Activated B cell treated with CpG ODN at 0.5 μM for 24 hours (primary cell): ENCODE measurements around the gene OR4D6. TPM values are rescaled to one million over a fixed set of nuclear protein-coding genes. Genes with fewer than 3 reads are reported as not detected.

ENCODE experiments used
- ATAC-seq: fragments of 200-7000 bp; cut with Tn5 transposase; one replicate; pipeline ENCODE4 v1.10.0; 2021; ENCODE audit warnings: low read depth, mild to moderate bottlenecking, moderate library complexity
- CTCF ChIA-PET: fragments of 350-600 bp; sonication (Branson Sonifier 250); formaldehyde crosslinking; loops from one replicate; lab custom pipeline; 2021; ENCODE audit warnings: antibody characterized with exemption; lab: Charles Lee
- POLR2A ChIA-PET: fragments of 350-600 bp; sonication (Branson Sonifier 250); formaldehyde crosslinking; loops from one replicate; lab custom pipeline; 2021; ENCODE audit warnings: antibody characterized with exemption; lab: Charles Lee
- DNase-seq: peaks from one replicate; pipeline ENCODE4 v3.0.0; 2022
- H3K27ac Mint-ChIP-seq: one replicate; pipeline ENCODE4 v1.8.0; 2020; ENCODE audit warnings: mixed read lengths
- H3K27me3 Mint-ChIP-seq: one replicate; pipeline ENCODE4 v1.8.0; 2021; ENCODE audit warnings: mixed read lengths
- H3K36me3 Mint-ChIP-seq: one replicate; pipeline ENCODE4 v1.8.0; 2021; ENCODE audit warnings: low read depth, mixed read lengths
- H3K4me1 Mint-ChIP-seq: one replicate; pipeline ENCODE4 v1.8.0; 2021; ENCODE audit warnings: mixed read lengths
- H3K4me3 Mint-ChIP-seq: one replicate; pipeline ENCODE4 v1.8.0; 2020; ENCODE audit warnings: mild to moderate bottlenecking, mixed read lengths
- H3K9me3 Mint-ChIP-seq: one replicate; pipeline ENCODE4 v1.8.0; 2020; ENCODE audit warnings: mixed read lengths
- CTCF ChIP-seq: fragments of 200-600 bp; IDR thresholded peaks from one replicate; pipeline ENCODE4 v1.8.0; 2022; ENCODE audit warnings: antibody characterized with exemption, mild to moderate bottlenecking
- intact Hi-C: fragments of 100-400 bp; cut with micrococcal nuclease; formaldehyde crosslinking; loops from one replicate; pipeline ENCODE4 v1.15.1; 2024
- total RNA-seq: library from RNA; stranded (reverse); gene quantifications from 2 replicates; pipeline ENCODE4 v1.2.3, GENCODE V29; 2022

The OR4D6 gene
- total RNA-seq, 1 donor from 2014 or later: not detected

- DNase-seq (no peak), ATAC-seq (no peak)
- H3K36me3 Mint-ChIP-seq: no peaks in the 10 kb centered on the region
- H3K27ac Mint-ChIP-seq: no peak overlapping the region
- peaks cover 8% of the 10 kb centered on the region for H3K4me1 Mint-ChIP-seq
- peaks cover 6% of the 10 kb centered on the region for H3K27me3 Mint-ChIP-seq
- no peaks in the 10 kb centered on the region for H3K9me3 Mint-ChIP-seq
- POLR2A ChIA-PET: no interaction called here
- intact Hi-C loops: no loop called here
- CTCF ChIA-PET: no interaction called here
- TF ChIP-seq CTCF: no peak
- no peak overlapping the region for H3K4me3 Mint-ChIP-seq
Measured at GRCh38 chr11:59479906-59480305, 23.1 kb downstream of the OR4D6 start.

GRCh38 chr11:59480359-59480758 is 23.6 kb downstream of the OR4D6 start:
- DNase-seq: no peak
- intact Hi-C loops: no loop called here
- Mint-ChIP-seq H3K27ac (no peak overlapping the region), H3K27me3 (peaks cover 4% of the 10 kb centered on the region), H3K4me1 (peaks cover 8% of the 10 kb centered on the region), H3K4me3 (no peak overlapping the region), H3K36me3 (no peaks in the 10 kb centered on the region), H3K9me3 (no peaks in the 10 kb centered on the region)
- CTCF ChIA-PET: no interaction called here
- no peak for ATAC-seq
- TF ChIP-seq CTCF: no peak
- POLR2A ChIA-PET: no interaction called here

- H3K36me3 Mint-ChIP-seq: no peaks in the 10 kb centered on the region
- POLR2A ChIA-PET: no interaction called here
- DNase-seq: no peak
- no peak overlapping the region for H3K27ac Mint-ChIP-seq
- peaks cover 23% of the 10 kb centered on the region for H3K27me3 Mint-ChIP-seq
- intact Hi-C loops: no loop called here
- no peak for TF ChIP-seq CTCF
- H3K9me3 Mint-ChIP-seq: no peaks in the 10 kb centered on the region
- no peak overlapping the region for H3K4me3 Mint-ChIP-seq
- H3K4me1 Mint-ChIP-seq: no peaks in the 10 kb centered on the region
- no peak for ATAC-seq
- CTCF ChIA-PET: no interaction called here
Measured at GRCh38 chr11:59501931-59502330, 45.2 kb downstream of the OR4D6 start.

GRCh38 chr11:59503276-59503675 is 46.5 kb downstream of the OR4D6 start, which contains the start of gene OR4D11:
Gene OR4D11 (plus strand): TSS chr11:59503576. CDS start chr11:59503576, 0 bp downstream.
- ChIA-PET POLR2A (no interaction called here), CTCF (no interaction called here)
- H3K9me3 Mint-ChIP-seq: no peaks in the 10 kb centered on the region
- TF ChIP-seq CTCF: no peak
- H3K27me3 Mint-ChIP-seq: peaks cover 18% of the 10 kb centered on the region
- no peaks in the 10 kb centered on the region for H3K36me3 Mint-ChIP-seq
- intact Hi-C loops: no loop called here
- DNase-seq (no peak), ATAC-seq (no peak)
- H3K4me1 Mint-ChIP-seq: no peaks in the 10 kb centered on the region
- no peak within 1 kb of the TSS for H3K27ac Mint-ChIP-seq
- no peak within 1 kb of the TSS for H3K4me3 Mint-ChIP-seq

Other genes with a start within 250 kb of the OR4D6 start
- gene MPEG1, start 244.0 kb upstream of the OR4D6 start, total RNA-seq: 145 and 154 TPM in 2 replicates
- gene OR5AN1, start 98.1 kb upstream of the OR4D6 start, total RNA-seq: not detected in 2 replicates
- gene OR5A2, start 30.5 kb upstream of the OR4D6 start, total RNA-seq: not detected in 2 replicates
- not detected in 2 replicates for gene OR5A1, start 20.5 kb upstream of the OR4D6 start, total RNA-seq
- not detected in 2 replicates for gene OR4D10, start 16.4 kb downstream of the OR4D6 start, total RNA-seq
- not detected in 2 replicates for gene OR4D11, start 46.6 kb downstream of the OR4D6 start, total RNA-seq
- not detected in 2 replicates for gene OR4D9, start 54.6 kb downstream of the OR4D6 start, total RNA-seq
- 34.7 and 38.0 TPM in 2 replicates for gene OSBP, start 158.8 kb downstream of the OR4D6 start, total RNA-seq
- gene PATL1, start 212.1 kb downstream of the OR4D6 start, total RNA-seq: 42.0 and 45.1 TPM in 2 replicates